Kidney tubule cell (primary cell): ENCODE results near the gene ALPI.
"Not testable (repeated sequence)": the region's sequence is repeated elsewhere in the genome, so short reads cannot be mapped to it uniquely, and the experiment has no call there.

Experiments
- DNase-seq: peaks from one replicate; pipeline ENCODE4 v3.0.0-alpha.2; 2018; ENCODE audit warnings: low spot score

Gene ALPI

DNA sequence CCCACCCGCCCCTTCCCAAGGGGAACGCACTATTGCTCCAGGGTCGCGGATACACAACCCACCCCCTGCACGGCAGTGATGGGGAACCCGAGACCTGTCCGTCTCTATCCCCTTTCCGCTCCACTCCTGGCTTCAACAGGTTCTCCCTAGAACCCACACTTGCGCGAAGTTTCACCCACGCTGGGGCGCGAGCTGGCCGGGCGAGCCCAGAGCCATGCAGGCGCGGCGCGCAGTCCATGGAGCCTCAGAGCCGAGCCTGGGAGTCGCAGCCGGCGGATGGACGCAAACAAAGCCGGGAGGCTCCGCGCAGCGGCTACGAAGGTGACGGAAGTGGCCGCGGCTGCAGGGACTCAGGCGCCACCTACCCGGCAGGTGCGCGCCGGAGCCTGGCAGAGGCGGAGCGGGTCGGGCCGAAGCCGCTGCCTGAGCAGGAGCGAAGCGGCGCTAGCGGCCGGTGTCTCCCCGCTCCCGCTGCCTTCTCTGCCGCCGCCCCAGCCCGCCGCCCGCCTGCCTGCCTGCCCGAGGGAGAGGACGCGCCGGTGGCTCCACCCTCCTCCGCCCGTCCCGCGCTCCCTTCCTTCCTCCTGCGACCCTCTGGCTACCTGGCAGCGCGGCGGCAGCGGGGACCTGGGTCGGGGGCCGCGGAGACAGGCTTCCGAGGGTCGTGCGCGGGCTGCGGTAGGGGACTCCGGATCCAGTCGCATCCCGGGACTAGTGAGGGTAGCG, 35.3 kb upstream of the ALPI start:
- DNase-seq, result peak; percentile 58

- DNase-seq, result peak; percentile 7
These were observed 34.7 kb upstream of the ALPI start for GRCh38 chr2:232421189-232421785.

DNA sequence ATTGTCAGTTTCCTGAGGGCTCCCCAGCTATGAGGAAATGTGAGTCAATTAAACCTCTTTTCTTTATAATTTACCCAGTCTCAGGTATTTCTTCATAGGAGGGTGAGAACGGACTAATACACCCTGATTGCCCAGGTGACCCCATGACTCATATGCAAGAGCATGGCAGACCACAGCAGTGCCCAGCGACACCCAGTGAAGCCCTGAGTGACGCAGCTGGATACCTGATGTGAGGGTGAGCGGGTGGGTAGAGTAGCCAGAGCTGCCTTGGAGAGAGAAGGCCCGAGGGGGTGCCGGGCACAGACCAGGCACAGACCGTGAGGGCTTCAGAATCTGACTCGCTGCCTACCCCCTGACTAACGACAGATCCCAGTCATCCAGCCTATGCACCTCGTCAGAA, 33.9 kb upstream of the ALPI start:
- no peak for DNase-seq

- not testable (repeated sequence) for DNase-seq
These were observed 33.0 kb upstream of the ALPI start for GRCh38 chr2:232422996-232423395.

DNA sequence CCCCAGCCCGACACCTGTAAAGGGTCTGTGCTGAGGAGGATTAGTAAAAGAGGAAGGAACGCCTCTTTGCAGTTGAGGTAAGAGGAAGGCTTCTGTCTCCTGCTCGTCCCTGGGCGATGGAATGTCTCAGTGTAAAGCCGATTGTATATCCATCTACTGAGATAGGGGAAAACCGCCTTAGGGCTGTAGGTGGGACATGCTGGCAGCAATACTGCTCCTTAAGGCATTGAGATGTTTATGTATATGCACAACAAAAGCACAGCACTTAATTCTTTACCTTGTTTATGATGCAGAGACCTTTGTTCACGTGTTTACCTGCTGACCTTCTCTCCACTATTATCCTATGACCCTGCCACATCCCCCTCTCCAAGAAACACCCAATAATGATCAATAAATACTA, 32.5 kb upstream of the ALPI start:
- DNase-seq, result not testable (repeated sequence)

DNA sequence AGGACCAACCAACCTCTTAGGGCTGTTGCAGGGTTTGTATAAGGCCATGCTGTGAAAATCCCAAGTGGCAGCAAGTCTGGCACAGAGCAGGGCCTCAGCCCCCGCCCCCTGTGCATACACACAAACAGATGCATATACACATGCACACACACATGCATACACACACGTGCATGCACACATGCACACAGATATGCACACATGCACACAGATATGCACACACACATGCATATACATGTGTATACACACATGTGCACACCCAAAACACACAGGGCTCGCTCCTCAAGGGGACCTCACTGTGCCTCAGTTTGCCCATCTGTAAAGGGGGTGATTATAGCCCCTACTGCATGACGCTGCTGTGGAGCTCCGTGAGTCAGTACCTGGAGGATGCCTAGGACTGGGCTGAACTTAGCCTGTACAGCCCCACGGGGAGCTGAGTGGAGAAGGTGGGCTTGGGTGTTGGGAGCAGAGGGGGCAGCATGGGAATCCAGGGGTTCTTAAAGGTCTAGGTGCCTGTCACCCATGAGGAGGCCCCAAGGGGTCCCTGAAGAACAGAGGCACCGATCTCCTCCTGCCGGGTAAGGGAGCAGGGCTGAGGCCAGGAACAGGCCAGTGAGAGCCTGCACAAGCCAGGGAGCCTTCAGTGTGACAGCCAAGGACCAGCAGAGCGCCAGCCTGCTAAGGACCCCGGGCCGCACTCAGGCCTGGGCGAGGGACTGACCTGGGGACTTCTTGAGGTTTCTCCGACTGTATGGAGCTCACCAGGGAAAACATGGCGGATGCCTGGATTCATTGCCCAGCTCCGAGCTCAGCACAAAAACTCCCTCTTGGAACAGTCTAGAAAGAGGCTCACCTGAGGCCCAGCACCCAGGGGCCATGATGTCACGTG, 24.0 kb upstream of the ALPI start:
- no peak for DNase-seq

DNA sequence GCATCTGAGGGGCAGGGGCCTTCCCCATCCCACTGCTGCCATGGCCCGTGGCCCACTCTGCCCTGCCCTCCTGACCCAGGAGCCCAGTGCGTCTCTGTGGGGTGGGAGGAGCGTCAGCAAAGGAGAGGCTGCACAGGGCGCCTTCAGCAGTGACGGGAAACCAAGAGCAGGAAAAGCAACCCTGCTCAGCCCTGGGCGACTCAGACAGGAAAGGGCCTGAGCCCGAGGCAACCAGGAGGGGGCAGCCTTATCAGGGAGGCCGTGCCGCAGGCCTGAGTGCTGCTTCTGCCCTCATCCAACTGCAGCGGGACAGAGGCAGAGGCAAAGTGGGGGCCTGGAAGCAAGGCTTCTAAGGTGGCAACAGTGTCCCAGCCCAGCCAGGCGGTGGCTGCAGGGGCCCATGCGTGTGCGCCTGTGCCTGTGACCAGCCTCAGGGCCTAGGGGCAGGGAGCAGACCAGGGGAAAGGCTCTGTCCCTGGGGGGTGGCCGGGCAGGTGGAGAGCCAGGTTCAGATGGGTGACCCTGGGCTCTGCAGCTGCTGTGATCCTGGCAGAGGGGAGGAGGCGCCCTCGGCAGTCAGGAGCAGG, 23.3 kb upstream of the ALPI start:
- DNase-seq, result no peak

- DNase-seq, result not testable (repeated sequence)
These were observed 22.3 kb upstream of the ALPI start for GRCh38 chr2:232433622-232434021.

DNA sequence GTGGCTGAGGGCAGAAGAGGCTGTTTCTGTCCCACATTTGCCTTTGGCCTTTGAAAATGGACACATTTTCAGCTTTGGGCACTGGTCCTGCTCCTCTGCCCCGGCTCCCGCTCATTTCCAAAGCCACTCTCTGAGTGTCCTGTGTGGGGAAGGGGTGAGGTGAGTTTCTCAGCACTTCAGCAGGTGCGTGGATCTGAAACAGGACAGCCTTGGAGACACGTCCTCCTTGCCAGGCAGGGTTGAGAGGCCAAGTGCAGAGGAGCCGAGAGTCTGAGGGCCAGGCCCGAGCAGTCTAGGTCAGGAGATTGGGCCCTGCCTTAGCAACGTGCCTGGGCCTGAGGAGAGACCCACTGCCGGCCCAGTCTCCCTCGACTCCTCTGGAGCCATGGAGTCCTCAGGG, 21.9 kb upstream of the ALPI start:
- no peak for DNase-seq

DNA sequence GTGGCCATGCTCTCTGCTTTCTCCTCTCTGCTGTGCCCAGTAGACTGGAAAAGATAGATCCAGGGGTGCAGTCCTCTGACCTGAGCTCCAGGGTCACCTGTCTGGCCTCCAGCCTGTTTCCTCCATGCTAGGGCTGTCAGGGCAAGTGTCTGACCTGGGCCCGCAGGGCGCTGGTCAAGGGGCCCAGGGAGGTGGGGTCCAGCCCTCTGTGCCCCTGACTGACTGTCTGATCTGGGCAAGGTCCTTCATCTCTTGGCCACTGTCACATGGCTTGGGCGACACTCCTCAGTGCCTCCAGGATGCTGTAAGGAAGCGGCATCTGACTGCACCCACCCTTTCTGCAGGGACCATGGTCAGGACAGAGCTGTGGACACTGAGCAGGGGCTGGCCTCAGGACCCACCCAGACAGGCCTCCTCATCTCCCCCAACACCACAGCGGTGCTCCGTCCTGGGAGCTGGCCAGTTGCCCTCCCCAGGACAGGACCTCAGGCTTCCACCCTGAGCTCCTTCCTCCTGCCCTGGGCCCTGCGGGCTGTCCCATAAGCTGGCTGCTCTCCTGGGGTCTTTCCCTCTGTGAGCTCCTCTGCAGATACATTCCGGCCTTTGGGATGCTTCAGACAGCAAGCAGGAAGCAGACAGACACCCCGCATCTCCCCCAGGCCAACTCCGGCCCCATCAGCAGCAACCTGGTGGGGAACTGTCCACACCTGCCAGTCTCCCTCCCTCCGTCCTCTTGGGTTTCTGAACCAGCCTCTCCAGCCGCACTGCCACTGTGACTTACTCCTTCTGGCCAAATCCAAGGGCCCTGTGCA, 21.2 kb upstream of the ALPI start:
- DNase-seq, result no peak

GRCh38 chr2:232435375-232435648, 20.6 kb upstream of the ALPI start:
- DNase-seq, result no peak

DNA sequence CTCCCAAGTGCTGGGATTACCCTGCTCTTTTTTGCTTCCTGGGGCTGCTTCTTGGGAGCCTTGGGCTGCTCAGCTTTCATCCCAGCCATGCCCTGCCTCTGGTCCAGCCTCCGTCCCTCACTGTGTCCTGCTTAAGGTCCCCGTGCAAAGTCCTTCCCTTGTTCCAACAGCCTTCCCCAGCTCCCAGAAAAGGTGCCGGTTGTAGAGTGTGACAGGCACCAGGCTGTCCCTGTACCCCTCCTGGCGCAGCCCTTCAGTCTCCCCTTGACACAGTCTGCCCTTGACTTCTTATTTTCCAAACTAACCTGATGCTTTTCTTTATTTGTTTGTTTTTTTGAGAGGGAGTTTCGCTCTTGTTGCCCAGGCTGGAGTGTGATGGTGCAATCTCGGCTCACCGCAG, 20.1 kb upstream of the ALPI start:
- no peak for DNase-seq

DNA sequence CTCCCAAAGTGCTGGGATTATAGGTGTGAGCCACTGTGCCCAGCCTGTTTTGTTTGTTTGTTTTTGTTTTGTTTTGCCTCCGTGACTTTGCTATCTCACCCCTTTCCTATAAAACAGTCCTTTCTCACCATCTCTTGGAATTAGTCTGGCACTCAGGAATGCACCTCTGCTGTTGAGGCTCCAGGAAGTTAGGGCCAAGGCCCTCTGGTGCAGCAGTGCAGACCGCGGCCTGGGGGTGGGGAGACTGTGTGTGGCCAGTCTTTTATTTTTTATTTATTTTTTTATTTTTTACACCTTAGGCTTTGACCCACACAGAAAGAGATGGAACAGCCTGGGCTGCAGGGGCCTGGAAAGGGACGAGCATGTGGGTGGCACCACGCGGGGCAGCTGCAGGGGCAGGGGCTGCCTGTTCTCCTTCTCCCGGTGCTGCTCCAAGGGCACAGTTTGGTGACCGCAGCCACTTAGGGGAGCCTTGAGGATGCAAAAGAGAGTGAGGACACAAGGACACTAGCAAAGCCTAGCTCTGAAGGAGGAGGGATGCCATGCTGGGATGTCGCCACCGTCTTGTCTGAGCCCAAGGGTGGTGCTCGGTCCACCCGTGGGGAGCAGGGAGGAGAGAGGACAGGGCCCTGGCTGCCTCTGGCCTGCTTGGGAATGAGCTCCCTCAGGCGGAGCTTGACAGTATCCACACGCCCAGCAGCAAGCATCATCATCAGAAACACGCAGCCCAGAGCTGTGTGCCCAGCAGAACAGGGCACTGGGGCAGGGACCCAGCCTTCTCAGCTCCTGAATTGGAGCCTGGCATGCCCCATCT, 19.4 kb upstream of the ALPI start:
- no peak for DNase-seq

- DNase-seq, result no peak
These were observed 18.8 kb upstream of the ALPI start for GRCh38 chr2:232437195-232437571.

GRCh38 chr2:232438091-232438490, 17.9 kb upstream of the ALPI start:
- DNase-seq, result no peak

DNA sequence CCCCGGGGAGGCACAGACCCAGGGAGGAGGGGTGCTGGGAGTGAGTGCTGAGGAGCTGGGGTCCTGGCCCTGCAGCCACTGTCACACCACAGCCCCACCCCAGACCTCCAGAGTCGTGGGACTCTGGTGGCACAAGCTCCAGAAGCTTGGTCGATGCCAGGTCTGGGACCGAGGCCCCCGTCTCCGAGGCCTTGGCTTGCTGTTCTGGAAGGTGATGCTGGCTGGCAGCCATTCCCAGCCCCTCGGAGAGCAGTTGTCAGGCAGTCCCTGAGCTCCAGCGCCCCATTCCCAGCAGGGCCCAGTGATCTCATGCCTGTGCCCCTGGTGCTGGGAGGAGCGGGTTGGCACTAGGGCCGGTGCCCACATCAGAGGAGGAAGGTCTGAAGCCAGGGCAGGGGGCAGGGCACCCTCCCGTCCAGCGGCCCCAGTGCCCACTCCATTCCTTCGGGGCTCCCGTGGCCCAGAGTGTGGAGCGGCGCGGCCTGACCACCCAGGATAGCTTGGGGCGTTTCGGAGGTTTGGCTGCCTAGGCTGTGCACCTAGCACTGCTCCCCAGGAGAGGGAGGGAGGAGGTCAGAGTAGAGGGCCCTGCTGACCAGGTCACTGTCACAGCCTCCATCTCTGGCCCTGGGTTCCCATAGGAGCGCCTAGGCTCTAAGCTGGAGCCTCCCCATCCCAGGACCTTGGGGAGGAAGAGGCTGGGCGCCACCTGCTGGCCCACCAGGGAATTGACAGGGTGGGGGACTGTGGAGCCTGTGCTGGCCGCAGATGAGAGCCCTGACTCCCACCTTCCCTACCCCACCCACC, 16.8 kb upstream of the ALPI start:
- DNase-seq, result peak; percentile 18

GRCh38 chr2:232439758-232440135, 16.2 kb upstream of the ALPI start:
- no peak for DNase-seq

DNA sequence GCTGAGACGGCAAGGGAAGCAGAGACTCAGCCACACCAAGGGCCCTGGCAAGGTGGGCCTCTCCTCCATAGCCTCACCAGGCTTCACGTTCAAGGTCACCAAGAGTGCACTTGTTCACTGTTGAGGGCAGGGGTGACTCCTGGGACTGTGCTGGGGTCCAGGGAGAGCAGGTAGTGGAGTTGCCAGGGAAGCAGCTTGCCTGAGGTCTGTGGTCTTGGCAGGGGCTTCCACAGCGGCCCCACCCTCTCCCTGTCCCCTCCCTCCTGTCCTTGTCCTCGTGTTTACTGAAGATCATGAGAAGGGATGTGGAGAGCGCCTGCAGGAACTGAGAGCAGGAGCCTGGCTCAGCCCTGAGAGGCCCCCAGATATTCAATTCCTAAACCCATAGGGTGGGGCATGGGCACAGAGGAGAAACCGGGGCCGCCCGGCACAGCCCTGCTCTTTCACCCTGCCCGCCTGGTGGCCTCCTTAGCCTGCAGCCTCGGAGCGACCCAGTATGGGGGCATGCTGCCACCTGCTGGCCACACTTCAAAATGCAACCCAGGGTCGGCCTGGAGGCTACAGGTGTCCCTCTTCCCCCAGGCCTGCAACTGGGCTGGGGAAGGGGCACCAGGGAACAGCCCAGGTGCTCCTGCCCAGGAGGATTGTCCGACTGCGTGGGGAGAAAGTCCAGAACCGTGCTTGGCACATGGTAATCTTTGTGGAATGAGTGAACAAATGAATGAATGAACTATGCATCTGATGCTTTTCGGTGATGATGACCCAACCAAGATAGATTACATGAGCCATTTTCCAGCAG, 15.5 kb upstream of the ALPI start:
- peak; percentile 74 for DNase-seq

DNA sequence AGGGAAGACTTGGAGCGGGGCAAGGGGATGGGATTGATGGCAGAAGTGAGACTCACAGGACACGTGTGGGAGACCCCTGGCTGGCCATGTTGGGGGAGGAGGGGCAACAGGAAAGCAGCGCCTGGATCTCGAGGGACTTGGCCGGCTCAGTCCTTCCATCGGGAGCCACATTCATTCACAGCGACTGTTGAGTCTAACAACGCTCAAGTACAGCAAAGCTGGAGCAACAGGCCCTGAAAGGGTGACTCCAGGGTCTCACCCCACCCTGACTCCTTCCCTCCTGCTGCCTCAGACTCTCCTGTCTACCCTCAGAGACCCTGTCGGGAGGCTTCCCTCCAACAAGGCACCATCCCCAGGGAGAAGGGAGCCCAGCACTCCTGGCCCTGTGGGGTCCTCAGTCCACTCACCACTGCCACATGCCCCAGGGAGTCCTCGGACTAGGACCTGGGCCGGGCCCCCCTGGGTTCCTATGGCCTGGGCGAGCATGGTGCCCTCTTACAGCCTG, 14.8 kb upstream of the ALPI start:
- DNase-seq, result no peak
